HUES48 (cell line): ENCODE measurements around the gene PRKAR1A.

Source experiments
- H3K27ac ChIP-seq: one replicate; pipeline ENCODE4 v1.7.0; 2013; ENCODE audit warnings: low read depth, low read length, inconsistent platforms
- H3K27me3 ChIP-seq: 2 replicates; pipeline ENCODE4 v1.6.1; 2013; ENCODE audit warnings: mild to moderate bottlenecking, low read length; ENCODE audit not compliant: control insufficient read depth, insufficient read depth
- H3K36me3 ChIP-seq: 2 replicates; pipeline ENCODE4 v1.6.1; 2013; ENCODE audit warnings: low read length; ENCODE audit not compliant: control insufficient read depth, insufficient read depth
- H3K4me1 ChIP-seq: 2 replicates; pipeline ENCODE4 v1.6.1; 2013; ENCODE audit warnings: mild to moderate bottlenecking, low read length; ENCODE audit not compliant: control insufficient read depth, insufficient read depth
- H3K4me3 ChIP-seq: 2 replicates; pipeline ENCODE4 v1.5.1; 2013; ENCODE audit warnings: mild to moderate bottlenecking, low read depth, low read length
- H3K9ac ChIP-seq: 2 replicates; pipeline ENCODE4 v1.6.1; 2013; ENCODE audit warnings: mild to moderate bottlenecking, low read depth, low read length, moderate library complexity
- H3K9me3 ChIP-seq: 2 replicates; pipeline ENCODE4 v1.6.1; 2013; ENCODE audit warnings: low read length; ENCODE audit not compliant: control insufficient read depth, insufficient read depth

PRKAR1A gene

GRCh38 chr17:68567581-68567980 is 55.4 kb downstream of the PRKAR1A start:
- H3K9me3 ChIP-seq = no peaks in the 10 kb centered on the region
- no peaks in the 10 kb centered on the region for H3K27me3 ChIP-seq
- H3K4me1 ChIP-seq = no peaks in the 10 kb centered on the region
- no peaks in the 10 kb centered on the region for H3K36me3 ChIP-seq
- no peak overlapping the region for H3K9ac ChIP-seq
- H3K27ac ChIP-seq = no peak overlapping the region
- H3K4me3 ChIP-seq = no peak overlapping the region

- H3K9me3 ChIP-seq = no peaks in the 10 kb centered on the region
- no peaks in the 10 kb centered on the region for H3K27me3 ChIP-seq
- no peaks in the 10 kb centered on the region for H3K36me3 ChIP-seq
- H3K9ac ChIP-seq = no peak overlapping the region
- no peak overlapping the region for H3K4me3 ChIP-seq
- no peaks in the 10 kb centered on the region for H3K4me1 ChIP-seq
- H3K27ac ChIP-seq = no peak overlapping the region
Observed at GRCh38 chr17:68568581-68568980, 56.4 kb downstream of the PRKAR1A start.

- no peaks in the 10 kb centered on the region for H3K36me3 ChIP-seq
- H3K9me3 ChIP-seq = no peaks in the 10 kb centered on the region
- H3K9ac ChIP-seq = no peak overlapping the region
- no peaks in the 10 kb centered on the region for H3K27me3 ChIP-seq
- H3K27ac ChIP-seq = no peak overlapping the region
- H3K4me1 ChIP-seq = no peaks in the 10 kb centered on the region
- no peak overlapping the region for H3K4me3 ChIP-seq
Observed at GRCh38 chr17:68569346-68569745, 57.1 kb downstream of the PRKAR1A start.

- H3K36me3 ChIP-seq = no peaks in the 10 kb centered on the region
- H3K27me3 ChIP-seq = no peaks in the 10 kb centered on the region
- H3K27ac ChIP-seq = no peak overlapping the region
- H3K9me3 ChIP-seq = no peaks in the 10 kb centered on the region
- no peak overlapping the region for H3K4me3 ChIP-seq
- H3K9ac ChIP-seq = no peak overlapping the region
- no peaks in the 10 kb centered on the region for H3K4me1 ChIP-seq
Observed at GRCh38 chr17:68570526-68570925, 58.3 kb downstream of the PRKAR1A start.

- H3K9ac ChIP-seq = no peak overlapping the region
- no peak overlapping the region for H3K27ac ChIP-seq
- no peaks in the 10 kb centered on the region for H3K4me1 ChIP-seq
- H3K36me3 ChIP-seq = no peaks in the 10 kb centered on the region
- no peaks in the 10 kb centered on the region for H3K9me3 ChIP-seq
- no peak overlapping the region for H3K4me3 ChIP-seq
- H3K27me3 ChIP-seq = no peaks in the 10 kb centered on the region
Observed at GRCh38 chr17:68572138-68572842, 60.1 kb downstream of the PRKAR1A start.

GRCh38 chr17:68573338-68573737 is 61.1 kb downstream of the PRKAR1A start:
- no peak overlapping the region for H3K27ac ChIP-seq
- no peak overlapping the region for H3K9ac ChIP-seq
- H3K4me3 ChIP-seq = no peak overlapping the region
- no peaks in the 10 kb centered on the region for H3K27me3 ChIP-seq
- no peaks in the 10 kb centered on the region for H3K4me1 ChIP-seq
- no peaks in the 10 kb centered on the region for H3K9me3 ChIP-seq
- no peaks in the 10 kb centered on the region for H3K36me3 ChIP-seq

GRCh38 chr17:68576137-68576536 is 63.9 kb downstream of the PRKAR1A start:
- no peaks in the 10 kb centered on the region for H3K9me3 ChIP-seq
- H3K4me1 ChIP-seq = no peaks in the 10 kb centered on the region; the same call in 1 of the 2 replicates
- no peak overlapping the region for H3K27ac ChIP-seq
- no peak overlapping the region for H3K4me3 ChIP-seq
- H3K9ac ChIP-seq = no peak overlapping the region
- no peaks in the 10 kb centered on the region for H3K36me3 ChIP-seq
- H3K27me3 ChIP-seq = no peaks in the 10 kb centered on the region

GRCh38 chr17:68576811-68577496 is 64.7 kb downstream of the PRKAR1A start:
- no peak overlapping the region for H3K9ac ChIP-seq
- no peaks in the 10 kb centered on the region for H3K9me3 ChIP-seq
- H3K36me3 ChIP-seq = no peaks in the 10 kb centered on the region
- no peaks in the 10 kb centered on the region for H3K27me3 ChIP-seq
- no peaks in the 10 kb centered on the region; the same call in 1 of the 2 replicates for H3K4me1 ChIP-seq
- no peak overlapping the region for H3K4me3 ChIP-seq
- no peak overlapping the region for H3K27ac ChIP-seq

- Histone ChIP-seq H3K36me3 (no peaks in the 10 kb centered on the region), H3K4me3 (no peak overlapping the region), H3K4me1 (no peaks in the 10 kb centered on the region; the same call in 1 of the 2 replicates), H3K9ac (no peak overlapping the region), H3K27me3 (no peaks in the 10 kb centered on the region), H3K9me3 (no peaks in the 10 kb centered on the region), H3K27ac (no peak overlapping the region)
Observed at GRCh38 chr17:68577497-68577821, 65.2 kb downstream of the PRKAR1A start.

GRCh38 chr17:68578236-68578635 is 66.0 kb downstream of the PRKAR1A start:
- Histone ChIP-seq H3K36me3 (no peaks in the 10 kb centered on the region), H3K4me1 (no peaks in the 10 kb centered on the region; the same call in 1 of the 2 replicates), H3K9ac (no peak overlapping the region), H3K4me3 (no peak overlapping the region), H3K27me3 (no peaks in the 10 kb centered on the region), H3K9me3 (no peaks in the 10 kb centered on the region), H3K27ac (no peak overlapping the region)

GRCh38 chr17:68579194-68579927 is 67.1 kb downstream of the PRKAR1A start:
- Histone ChIP-seq H3K9ac (no peak overlapping the region), H3K9me3 (no peaks in the 10 kb centered on the region), H3K27me3 (no peaks in the 10 kb centered on the region), H3K4me1 (no peaks in the 10 kb centered on the region; the same call in 1 of the 2 replicates), H3K4me3 (no peak overlapping the region), H3K36me3 (no peaks in the 10 kb centered on the region), H3K27ac (no peak overlapping the region)
